GM19468 (cell line): ENCODE data around the gene G6PC2.

Source experiments
- ATAC-seq: cut with Tn5 transposase; IDR thresholded peaks from one replicate; pipeline ENCODE4 v1.9.1; 2021; ENCODE audit warnings: mild to moderate bottlenecking, moderate library complexity, moderate number of reproducible peaks; ENCODE audit not compliant: unreplicated experiment; ENCODE audit errors: extremely low read depth

Gene G6PC2

DNA sequence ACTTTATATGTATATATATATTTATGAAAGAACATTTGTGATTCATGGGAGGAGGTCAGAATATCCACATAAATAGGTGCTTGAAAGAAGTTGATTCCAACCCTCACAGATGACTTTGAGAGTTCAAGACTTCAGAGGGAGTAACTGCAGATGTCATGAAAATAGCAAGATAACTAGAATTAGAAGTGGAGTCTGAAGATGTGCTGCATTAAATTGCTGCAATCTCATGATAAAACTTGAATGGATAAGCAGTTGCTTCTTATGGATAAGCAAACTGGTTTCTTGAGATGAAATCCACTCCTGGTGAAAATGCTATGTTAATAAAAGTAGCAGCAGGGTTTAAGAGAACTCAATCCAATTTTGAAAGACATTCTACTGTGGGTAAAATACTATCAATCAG is 40.2 kb downstream of the G6PC2 start:
- no peak for ATAC-seq

- ATAC-seq = no peak
These were observed 43.0 kb downstream of the G6PC2 start for GRCh38 chr2:168944065-168944464.

- no peak for ATAC-seq
These were observed 44.4 kb downstream of the G6PC2 start for GRCh38 chr2:168945508-168945907.

- peak; percentile 39 for ATAC-seq
These were observed 47.6 kb downstream of the G6PC2 start for GRCh38 chr2:168948621-168949212.

GRCh38 chr2:168949324-168949723 is 48.2 kb downstream of the G6PC2 start:
- no peak for ATAC-seq

GRCh38 chr2:168951871-168952270 is 50.8 kb downstream of the G6PC2 start:
- no peak for ATAC-seq

GRCh38 chr2:168952424-168952823 is 51.3 kb downstream of the G6PC2 start:
- ATAC-seq = no peak

DNA sequence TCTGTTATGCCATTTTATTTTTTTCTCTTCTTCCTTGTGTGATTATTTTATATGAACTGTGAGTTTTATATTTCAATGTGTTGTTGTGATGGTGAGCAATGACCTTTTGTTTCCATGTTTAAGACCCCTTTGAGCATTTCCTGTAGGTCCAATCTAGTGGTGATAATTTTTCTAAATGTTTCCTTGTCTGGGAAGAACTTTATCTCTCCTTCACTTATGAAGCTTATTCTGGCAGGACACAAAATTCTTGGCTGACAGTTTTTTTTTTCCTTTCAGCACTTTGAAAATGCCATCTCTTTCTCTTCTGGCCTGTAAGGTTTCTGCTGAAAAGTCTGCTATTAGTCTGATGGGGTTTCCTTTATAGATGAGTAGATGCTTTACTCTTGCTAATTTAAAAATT is 53.2 kb downstream of the G6PC2 start:
- ATAC-seq = no peak

GRCh38 chr2:168955321-168955720 is 54.2 kb downstream of the G6PC2 start:
- ATAC-seq = no peak

GRCh38 chr2:168956392-168956791 is 55.3 kb downstream of the G6PC2 start:
- no peak for ATAC-seq
